ENCODE data around the gene ABCB6.

DNA sequence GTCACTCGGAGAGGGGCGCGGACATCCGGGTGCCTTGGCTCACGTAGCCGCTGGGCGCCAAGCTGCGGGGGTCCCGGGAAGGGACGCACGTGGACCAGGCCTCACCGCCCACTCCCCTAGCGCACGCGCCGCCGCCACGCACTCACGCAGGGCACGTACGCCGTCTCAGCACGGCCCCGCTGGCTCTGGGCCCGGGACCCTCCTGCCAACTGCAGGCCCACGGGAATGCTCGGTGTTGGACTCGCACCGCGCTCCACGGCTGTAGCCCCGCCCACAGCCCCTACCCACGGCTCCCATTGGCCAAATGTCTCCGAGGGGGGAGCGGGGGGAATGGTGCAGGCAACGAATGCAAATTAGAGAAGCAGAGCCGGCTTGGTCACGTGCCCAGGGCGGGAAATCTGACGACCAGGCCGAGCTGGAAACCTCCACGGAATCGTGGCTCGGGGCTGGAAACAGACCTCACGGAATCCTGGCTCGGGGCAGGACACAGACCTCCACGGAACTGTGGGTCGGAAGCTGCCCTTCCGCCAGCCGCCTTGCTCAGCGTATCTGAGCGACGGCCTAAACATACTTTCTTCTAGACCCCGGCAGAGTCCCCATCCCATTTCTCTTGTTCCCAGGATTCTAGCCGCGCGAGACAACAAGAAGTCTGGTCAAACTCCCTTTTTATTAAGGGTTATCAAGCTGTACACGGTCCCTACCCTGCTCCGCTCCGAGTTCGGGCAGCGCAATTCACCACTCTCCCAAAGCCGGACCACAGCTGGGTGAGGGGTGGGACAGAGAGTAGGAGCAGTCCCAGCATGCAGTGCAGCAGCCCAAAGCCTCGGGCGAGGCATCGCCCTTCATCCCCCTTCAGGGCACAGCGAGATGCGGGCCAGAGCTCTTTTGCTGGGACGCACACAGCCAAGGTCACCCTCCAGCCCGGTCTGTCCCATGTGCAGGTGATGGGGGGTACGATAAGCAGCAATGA, at the start of gene ABCB6:
- no peak for TF ChIP-seq EZH2 (IDR thresholded peaks at IDR 0.05; ENCODE audit: insufficient read depth, poor library complexity, severe bottlenecking)
- no peak for TF ChIP-seq EZH2phosphoT487 (IDR thresholded peaks at IDR 0.05; ENCODE audit: insufficient read depth, low read depth)

Measured in GM23248 (cell line).